HCT116 (cell line): ENCODE measurements around the gene CHPT1. TPM values are rescaled to one million over a fixed set of nuclear protein-coding genes. Genes with fewer than 3 reads are reported as not detected.

Experiments used
- ATAC-seq: fragments of 200-7000 bp; cut with Tn5 transposase; 2 replicates; pipeline ENCODE4 v1.9.1; 2020; ENCODE audit warnings: mild to moderate bottlenecking, moderate library complexity
- BruUV-seq: library from RNA; stranded (reverse); fragments of 400-500 nt; replicated peaks from 2 replicates; lab custom pipeline; 2021; lab: Mats Ljungman, UMichigan
- CTCF ChIA-PET: fragments of 300-600 bp; sonication (Branson Sonifier 250); formaldehyde crosslinking; loops from one replicate; lab custom pipeline; 2021; ENCODE audit warnings: antibody characterized with exemption; lab: Charles Lee
- POLR2A ChIA-PET: fragments of 300-600, 350-600 bp; sonication (Branson Sonifier 250); formaldehyde crosslinking; loops from one replicate; lab custom pipeline; 2021; ENCODE audit warnings: antibody characterized with exemption; lab: Charles Lee
- RAD21 ChIA-PET, 2 experiments: fragments of 300-600 bp; sonication (Branson Sonifier 250); formaldehyde crosslinking; loops; one replicate each; lab custom pipeline; 2023; ENCODE audit warnings: low total read pairs in 2 of 2; ENCODE audit not compliant: uncharacterized antibody in 2 of 2, unreplicated experiment in 2 of 2, low non-redundant PET in 1 of 2; lab: Charles Lee
- DNase-seq: peaks from one replicate; pipeline ENCODE4 v3.0.0-alpha.2; 2010; ENCODE audit warnings: low read depth, low spot score
- H2AFZ ChIP-seq: fragments of 200-600 bp; shearing (Covaris generic), sonication (generic); 2 replicates; pipeline ENCODE4 v1.6.1; 2017; ENCODE audit warnings: low read depth, mixed run types, mixed read lengths, antibody characterized with exemption, low read length; ENCODE audit not compliant: poor library complexity, severe bottlenecking
- H3K27ac ChIP-seq: 2 replicates; pipeline ENCODE4 v1.5.1; 2012; ENCODE audit warnings: low read depth, low read length
- H3K27me3 ChIP-seq: fragments of 200-600 bp; sonication (generic); 2 replicates; pipeline ENCODE4 v1.6.1; 2016; ENCODE audit warnings: mixed run types, low read length, mixed read lengths; ENCODE audit not compliant: insufficient read depth
- H3K36me3 ChIP-seq, 2 experiments: fragments of 200-500 bp in 1 of 2; fragments of 200-600 bp in 1 of 2; sonication (Bioruptor generic) in 1 of 2; sonication (generic) in 1 of 2; 2 replicates each; pipeline versions ENCODE4 v1.5.1 to v1.6.1; 2014 to 2016; ENCODE audit warnings: low read length in 2 of 2, inconsistent platforms in 1 of 2, mixed read lengths in 1 of 2, mixed run types in 1 of 2; ENCODE audit not compliant: insufficient read depth in 2 of 2, control insufficient read depth in 1 of 2
- H3K4me1 ChIP-seq, 2 experiments: fragments of 200-600 bp in 1 of 2; sonication (generic) in 1 of 2; 2 replicates each; pipeline versions ENCODE4 v1.5.1 to v1.6.1; 2012 to 2017; ENCODE audit warnings: low read length in 2 of 2, inconsistent platforms in 1 of 2, mild to moderate bottlenecking in 1 of 2, mixed read lengths in 1 of 2, mixed run types in 1 of 2, moderate library complexity in 1 of 2; ENCODE audit not compliant: insufficient read depth in 2 of 2, control insufficient read depth in 1 of 2
- H3K4me2 ChIP-seq: fragments of 200-600 bp; sonication (generic); 2 replicates; pipeline ENCODE4 v1.6.1; 2017; ENCODE audit warnings: mixed run types, low read length, mixed read lengths
- H3K4me3 ChIP-seq, 2 experiments: fragments of 200-600 bp in 1 of 2; sonication (generic) in 1 of 2; replicated peaks in 1 of 2; 2 replicates each; pipeline ENCODE4 v1.5.1; 2011 to 2016; ENCODE audit warnings: low read length in 2 of 2, control low read depth in 1 of 2, low read depth in 1 of 2, mild to moderate bottlenecking in 1 of 2, mixed read lengths in 1 of 2, mixed run types in 1 of 2
- H3K79me2 ChIP-seq: fragments of 200-600 bp; sonication (generic); 2 replicates; pipeline ENCODE4 v1.6.1; 2017; ENCODE audit warnings: mild to moderate bottlenecking, mixed run types, low read length, moderate library complexity, mixed read lengths; ENCODE audit not compliant: insufficient read depth
- H3K9ac ChIP-seq: fragments of 200-600 bp; sonication (generic); 2 replicates; pipeline ENCODE4 v1.6.1; 2016; ENCODE audit warnings: low read length, mixed read lengths
- H3K9me2 ChIP-seq: fragments of 200-600 bp; sonication (generic), shearing (Covaris generic); 2 replicates; pipeline ENCODE4 v1.6.1; 2017; ENCODE audit warnings: mixed run types, mild to moderate bottlenecking, moderate library complexity; ENCODE audit not compliant: insufficient read depth
- H3K9me3 ChIP-seq, 2 experiments: fragments of 200-500 bp in 1 of 2; fragments of 200-600 bp in 1 of 2; sonication (Bioruptor generic) in 1 of 2; sonication (generic) in 1 of 2; 2 replicates each; pipeline ENCODE4 v1.6.1; 2014 to 2017; ENCODE audit warnings: low read length in 2 of 2, mixed read lengths in 2 of 2, inconsistent platforms in 1 of 2, low read depth in 1 of 2, mild to moderate bottlenecking in 1 of 2, mixed run types in 1 of 2, moderate library complexity in 1 of 2; ENCODE audit not compliant: control insufficient read depth in 1 of 2, insufficient read depth in 1 of 2
- H4K20me1 ChIP-seq: fragments of 200-600 bp; sonication (generic), shearing (Covaris generic); 2 replicates; pipeline ENCODE4 v1.6.1; 2017; ENCODE audit warnings: mixed run types, mild to moderate bottlenecking, moderate library complexity; ENCODE audit not compliant: insufficient read depth
- CBX3 ChIP-seq: IDR thresholded peaks from 2 replicates; pipeline ENCODE4 v1.6.1; 2012; ENCODE audit warnings: low read depth
- CEBPB ChIP-seq: IDR thresholded peaks from 2 replicates; pipeline ENCODE4 v1.6.1; 2012; ENCODE audit warnings: low read depth
- EGR1 ChIP-seq: IDR thresholded peaks from 2 replicates; pipeline ENCODE4 v1.6.1; 2012; ENCODE audit warnings: low read depth
- FOSL1 ChIP-seq: IDR thresholded peaks from 2 replicates; pipeline ENCODE4 v1.6.1; 2012; ENCODE audit warnings: low read depth
- MAX ChIP-seq: IDR thresholded peaks from 2 replicates; pipeline ENCODE4 v1.6.1; 2012
- POLR2A ChIP-seq: IDR thresholded peaks from 2 replicates; pipeline ENCODE4 v1.7.0; 2011; ENCODE audit warnings: borderline replicate concordance; ENCODE audit not compliant: insufficient read depth, insufficient read length; ENCODE audit errors: extremely low read depth
- REST ChIP-seq: IDR thresholded peaks from 2 replicates; pipeline ENCODE4 v1.6.1; 2012; ENCODE audit warnings: low read depth
- SP1 ChIP-seq: IDR thresholded peaks from 2 replicates; pipeline ENCODE4 v1.6.1; 2012; ENCODE audit warnings: low read depth
- YY1 ChIP-seq: IDR thresholded peaks from 2 replicates; pipeline ENCODE4 v1.6.1; 2011; ENCODE audit warnings: low read length, low read depth, moderate library complexity, mild to moderate bottlenecking; ENCODE audit not compliant: insufficient replicate concordance; ENCODE audit errors: extremely low read depth
- ZBTB33 ChIP-seq: IDR thresholded peaks from 2 replicates; pipeline ENCODE4 v1.6.1; 2011; ENCODE audit warnings: mild to moderate bottlenecking, low read length, moderate library complexity; ENCODE audit not compliant: insufficient replicate concordance; ENCODE audit errors: extremely low read depth
- ZFX ChIP-seq: fragments of 450-650 bp; IDR thresholded peaks from 2 replicates; pipeline ENCODE4 v1.6.1; 2017
- ZNF274 ChIP-seq: fragments of 200-500 bp; sonication (Bioruptor generic); IDR thresholded peaks from 2 replicates; pipeline ENCODE4 v1.6.1; 2014; ENCODE audit warnings: mild to moderate bottlenecking, low read depth, low read length, inconsistent platforms
- intact Hi-C: fragments of 100-400 bp; cut with micrococcal nuclease; formaldehyde crosslinking; loops from 2 replicates; pipeline ENCODE4 v1.10.0; 2022
- total RNA-seq: library from RNA; stranded (reverse); gene quantifications from one replicate; pipeline ENCODE4 v1.2.1, GENCODE V29; 2021; ENCODE audit not compliant: unreplicated experiment
- TF ChIP-seq, protein P1 (sequence below): IDR thresholded peaks from 2 replicates; pipeline ENCODE4 v1.6.1; 2012

CHPT1 gene
- total RNA-seq, 1 experiment from 2014 or later, result 20.1 TPM

- RAD21 ChIA-PET, result no interaction called here
Observed at GRCh38 chr12:101777978-101778377, 80.5 kb downstream of the CHPT1 start.

More at GRCh38 chr12:101777978-101778377, 80.5 kb downstream of the CHPT1 start:
- DNase-seq (no peak), ATAC-seq (no peak)
- Histone ChIP-seq H3K27me3 (no peaks in the 10 kb centered on the region), H3K79me2 (no peaks in the 10 kb centered on the region), H3K27ac (no peak overlapping the region), H3K9ac (no peak overlapping the region), H3K9me3 (no peaks in the 10 kb centered on the region), H3K36me3 (no peaks in the 10 kb centered on the region), H4K20me1 (peaks cover 3% of the 10 kb centered on the region; the same call in 1 of the 2 replicates), H2AFZ (no peak overlapping the region), H3K4me2 (no peak overlapping the region), H3K4me1 (no peaks in the 10 kb centered on the region), H3K9me2 (no peaks in the 10 kb centered on the region), H3K4me3 (no peak overlapping the region)
- BruUV-seq, result no TSS peak
- ChIA-PET POLR2A (no interaction called here), CTCF (interaction anchor here (3.4 kb wide), 1 partner anchor 53 kb away, joined by 10 read pairs; the partner anchor contains the start of gene GNPTAB)
- TF ChIP-seq POLR2A (no peak), YY1 (no peak), CBX3 (no peak), REST (no peak), ZBTB33 (no peak), FOSL1 (no peak), ZFX (no peak), SP1 (no peak), ZNF274 (no peak), EGR1 (no peak), CEBPB (no peak), MAX (no peak)
- TF ChIP-seq, protein P1, sequence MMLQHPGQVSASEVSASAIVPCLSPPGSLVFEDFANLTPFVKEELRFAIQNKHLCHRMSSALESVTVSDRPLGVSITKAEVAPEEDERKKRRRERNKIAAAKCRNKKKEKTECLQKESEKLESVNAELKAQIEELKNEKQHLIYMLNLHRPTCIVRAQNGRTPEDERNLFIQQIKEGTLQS, result no peak
- intact Hi-C loops, result loop anchor here (10.0 kb wide), 1 partner anchor 707 kb away; the partner anchor contains the start of gene IGF1
